GM12878 (cell line): Measurements from ENCODE around the gene KANSL3. TPM values are rescaled to one million over a fixed set of nuclear protein-coding genes. Genes with fewer than 3 reads are reported as not detected.

Experiments
- ATAC-seq: fragments of 200-7000 bp; cut with Tn5 transposase; 3 replicates; pipeline ENCODE4 v1.9.1; 2020; ENCODE audit warnings: mild to moderate bottlenecking, moderate library complexity
- BruUV-seq: library from RNA; stranded (reverse); fragments of 400-500 nt; replicated peaks from 2 replicates; lab custom pipeline; 2021; lab: Mats Ljungman, UMichigan
- CTCF ChIA-PET: fragments of 300-600 bp; sonication (Branson Sonifier 250); formaldehyde crosslinking; extraction: SDS; loops from one replicate; lab custom pipeline; 2021; ENCODE audit warnings: inconsistent platforms; lab: Yijun Ruan, JAX
- POLR2A ChIA-PET: fragments of 350-600 bp; formaldehyde crosslinking; extraction: SDS; loops from one replicate; lab custom pipeline; 2021; ENCODE audit warnings: inconsistent platforms; lab: Charles Lee
- RAD21 ChIA-PET: fragments of 300-600 bp; sonication (Branson Sonifier 250); formaldehyde crosslinking; loops from one replicate; lab custom pipeline; 2023; ENCODE audit warnings: antibody characterized with exemption; ENCODE audit not compliant: unreplicated experiment; lab: Charles Lee
- SMC1A ChIA-PET: fragments of 300-600 bp; sonication (Branson Sonifier 250); formaldehyde crosslinking; loops from one replicate; lab custom pipeline; 2023; ENCODE audit not compliant: unreplicated experiment, uncharacterized antibody; lab: Charles Lee
- DNase-seq: peaks from one replicate; pipeline ENCODE4 v3.0.0-alpha.2; 2011; ENCODE audit warnings: low read depth, low spot score
- FAIRE-seq: peaks from 3 replicates; lab custom pipeline; 2011; peaks lifted over from hg19 to GRCh38; lab: Jason Lieb, UNC
- H2AFZ ChIP-seq: 2 replicates; pipeline ENCODE4 v1.6.0; 2011; ENCODE audit warnings: low read depth, low read length, control low read depth; ENCODE audit not compliant: control insufficient read depth
- H3K27ac ChIP-seq: 2 replicates; pipeline ENCODE4 v1.5.1; 2011; ENCODE audit warnings: control low read depth; ENCODE audit not compliant: control insufficient read depth, insufficient read depth
- H3K27me3 ChIP-seq, 2 experiments: replicated peaks in 1 of 2; 2 replicates each; pipeline versions ENCODE4 v1.6.0 to v1.6.1; 2011; ENCODE audit warnings: low read length in 1 of 2; ENCODE audit not compliant: control insufficient read depth in 2 of 2, insufficient read depth in 2 of 2
- H3K36me3 ChIP-seq, 2 experiments: 2 replicates each; pipeline ENCODE4 v1.5.1; 2011; ENCODE audit warnings: low read length in 1 of 2; ENCODE audit not compliant: control insufficient read depth in 2 of 2, insufficient read depth in 2 of 2
- H3K4me1 ChIP-seq: 2 replicates; pipeline ENCODE4 v1.6.1; 2011; ENCODE audit warnings: mild to moderate bottlenecking, low read length, moderate library complexity, mixed read lengths; ENCODE audit not compliant: control insufficient read depth, insufficient read depth
- H3K4me2 ChIP-seq: 2 replicates; pipeline ENCODE4 v1.6.0; 2011; ENCODE audit warnings: control low read depth; ENCODE audit not compliant: control insufficient read depth, insufficient read depth
- H3K4me3 ChIP-seq: fragments of 200-600 bp; sonication (generic); 2 replicates; pipeline ENCODE4 v1.5.1; 2016
- H3K79me2 ChIP-seq: 2 replicates; pipeline ENCODE4 v1.6.0; 2011; ENCODE audit warnings: low read length; ENCODE audit not compliant: control insufficient read depth, insufficient read depth
- H3K9ac ChIP-seq: 2 replicates; pipeline ENCODE4 v1.8.0; 2011; ENCODE audit warnings: low read length, control low read depth, mixed read lengths; ENCODE audit not compliant: control insufficient read depth, insufficient read depth
- H3K9me3 ChIP-seq: replicated peaks from 3 replicates; pipeline ENCODE4 v1.5.1; 2011; ENCODE audit warnings: mild to moderate bottlenecking, low read length; ENCODE audit not compliant: control insufficient read depth, insufficient read depth
- H4K20me1 ChIP-seq: 2 replicates; pipeline ENCODE4 v1.6.0; 2011; ENCODE audit not compliant: control insufficient read depth, insufficient read depth
- BRCA1 ChIP-seq: IDR thresholded peaks from 2 replicates; pipeline ENCODE4 v1.6.1; 2011; ENCODE audit warnings: low read depth, low read length, improper control_type of control experiment
- FOXM1 ChIP-seq: IDR thresholded peaks from 2 replicates; pipeline ENCODE4 v1.6.1; 2012; ENCODE audit warnings: low read depth, mild to moderate bottlenecking, inconsistent platforms, low read length, moderate library complexity
- GATAD2B ChIP-seq: fragments of 450-650 bp; conservative IDR thresholded peaks from 2 replicates; pipeline ENCODE4 v1.6.1; 2017; ENCODE audit warnings: low read depth, mild to moderate bottlenecking, moderate library complexity
- HDGF ChIP-seq: fragments of 450-650 bp; IDR thresholded peaks from 2 replicates; pipeline ENCODE4 v1.6.1; 2016; ENCODE audit warnings: antibody characterized with exemption
- MTA2 ChIP-seq: fragments of 450-650 bp; IDR thresholded peaks from 2 replicates; pipeline ENCODE4 v1.6.1; 2016; ENCODE audit warnings: low read depth, mild to moderate bottlenecking, moderate library complexity
- NFXL1 ChIP-seq: fragments of 450-650 bp; IDR thresholded peaks from 2 replicates; pipeline ENCODE4 v1.6.1; 2017; ENCODE audit warnings: antibody characterized with exemption, mild to moderate bottlenecking, borderline replicate concordance
- RCOR1 ChIP-seq: conservative IDR thresholded peaks from 2 replicates; pipeline ENCODE4 v1.6.1; 2012; ENCODE audit warnings: low read depth, low read length, improper control_type of control experiment
- WRNIP1 ChIP-seq: IDR thresholded peaks from 2 replicates; pipeline ENCODE4 v1.6.1; 2011; ENCODE audit warnings: low read depth, low read length, improper control_type of control experiment, borderline replicate concordance
- ZZZ3 ChIP-seq: IDR thresholded peaks from 2 replicates; pipeline ENCODE4 v1.6.1; 2011; ENCODE audit warnings: low read depth; ENCODE audit not compliant: control insufficient read depth, insufficient read length
- WGBS: methylation state at CpG from one replicate; pipeline ENCODE4 v1.1.6; 2016; ENCODE audit warnings: low lambda C conversion rate; ENCODE audit not compliant: insufficient replicate concordance, insufficient coverage; ENCODE audit errors: missing lambda C conversion rate; 5-methylcytosine and 5-hydroxymethylcytosine counted together
- in situ Hi-C: fragments of 300-500 bp; cut with MboI; formaldehyde crosslinking; loops from 9 replicates; pipeline ENCODE4 v1.14.3; 2018; ENCODE audit warnings: mixed read lengths
- intact Hi-C: fragments of 100-400 bp; cut with micrococcal nuclease; formaldehyde crosslinking; loops from one replicate; pipeline ENCODE4 v1.14.2; 2022; ENCODE audit not compliant: unreplicated experiment
- polyA plus RNA-seq, 11 experiments: library from polyadenylated mRNA; depleted of rRNA in 4 of 11; unstranded in 6 of 11; stranded (reverse) in 5 of 11; fragments of >200 nt; fragmentation: Nextera tagmentation in 4 of 11; fragmentation: Illumina TruSeq in 1 of 11; extraction: Ambion mirVana in 4 of 11; extraction: Trizol in 1 of 11; gene quantifications; 1 replicate in 1 of 11; 2 replicates in 10 of 11; pipeline versions ENCODE4 v1.2.1 to v1.2.3, GENCODE V29; 2011 to 2016; ENCODE audit warnings: inconsistent platforms in 2 of 11, missing spikeins in 2 of 11, low read depth in 1 of 11
- total RNA-seq, 4 experiments: library from RNA; depleted of rRNA in 3 of 4; stranded (reverse); fragments of >200 nt in 3 of 4; fragmentation: Illumina TruSeq in 1 of 4; extraction: Trizol in 1 of 4; gene quantifications; 2 replicates each; pipeline versions ENCODE4 v1.2.1 to v1.2.3, GENCODE V29; 2013 to 2021

KANSL3 gene
- total and polyA plus RNA-seq, 10 of the 15 experiments (the other 5 are each of a cell fraction or from before 2014, with no cell fraction given), result 5.6 to 25.9 (median 16.7) TPM

DNA sequence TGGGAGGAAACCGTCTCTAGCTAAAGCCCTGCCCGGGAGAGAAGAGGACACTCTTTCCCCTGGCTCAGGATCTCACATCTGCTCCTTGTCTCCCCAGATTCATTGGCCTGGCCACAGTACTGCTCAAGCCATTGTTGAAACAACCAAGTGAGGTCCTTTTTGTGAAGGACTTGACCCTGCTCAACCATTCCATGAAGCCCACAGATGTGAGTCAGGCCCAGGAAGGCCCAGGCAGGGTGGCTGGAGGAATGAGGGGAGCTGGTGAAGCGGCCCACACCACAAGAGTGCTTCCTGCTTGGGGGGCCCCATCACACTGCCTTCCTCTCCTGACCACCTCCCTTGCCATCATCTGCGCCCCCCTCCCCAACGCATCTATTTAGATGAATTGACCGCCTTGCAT lies 9.6 kb upstream of the KANSL3 start:
- WGBS, result 47% methylated on average over 5 of the region's 6 CpGs
- ChIA-PET SMC1A (no interaction called here), POLR2A (interaction anchor here (0.6 to 1.1 kb wide), 2 partner anchors 9 to 121 kb away, joined by 3 to 4 read pairs; no protein-coding TSS in a partner anchor), CTCF (no interaction called here), RAD21 (no interaction called here)
- H3K4me2 ChIP-seq, result no peak overlapping the region
- H3K27me3 ChIP-seq, result no peaks in the 10 kb centered on the region
- no peaks in the 10 kb centered on the region for H3K36me3 ChIP-seq
- intact Hi-C loops (no loop called here), in situ Hi-C loops (no loop called here)
- H4K20me1 ChIP-seq, result no peaks in the 10 kb centered on the region
- H3K9ac ChIP-seq, result no peak overlapping the region
- no TSS peak for BruUV-seq
- DNase-seq, result no peak
- no peak overlapping the region for H3K27ac ChIP-seq
- TF ChIP-seq FOXM1 (no peak), NFXL1 (no peak), RCOR1 (no peak), BRCA1 (no peak), HDGF (no peak), GATAD2B (no peak), MTA2 (no peak), ZZZ3 (no peak), WRNIP1 (no peak)
- ATAC-seq, result no peak
- H3K9me3 ChIP-seq, result no peaks in the 10 kb centered on the region
- no peaks in the 10 kb centered on the region for H3K4me1 ChIP-seq
- no peak overlapping the region for H3K4me3 ChIP-seq
- no peaks in the 10 kb centered on the region for H3K79me2 ChIP-seq
- H2AFZ ChIP-seq, result no peak overlapping the region
- FAIRE-seq, result no peak
